Transverse colon (tissue), 4 donors: ENCODE data around the gene DNMT3L. TPM values are rescaled to one million over a fixed set of nuclear protein-coding genes. Genes with fewer than 3 reads are reported as not detected.
"Not testable (repeated sequence)": the region's sequence is repeated elsewhere in the genome, so short reads cannot be mapped to it uniquely, and the experiment has no call there.

Experiments
- DNase-seq: peaks from one replicate; pipeline ENCODE4 v3.0.0-alpha.2; 2019
- H3K27ac ChIP-seq, 4 donors: fragments of 200-600 bp; sonication (generic); 2 replicates each; pipeline ENCODE4 v1.5.1; 2016 to 2018; ENCODE audit warnings: inconsistent platforms in 4 of 4
- H3K27me3 ChIP-seq: fragments of 200-600 bp; sonication (generic); 2 replicates; pipeline ENCODE4 v1.5.1; 2017; ENCODE audit warnings: inconsistent platforms
- H3K36me3 ChIP-seq, 4 donors: fragments of 200-600 bp; sonication (generic); 2 replicates each; pipeline ENCODE4 v1.5.1; 2017 to 2019; ENCODE audit warnings: inconsistent platforms in 4 of 4
- H3K4me1 ChIP-seq, 4 donors: fragments of 200-600 bp; sonication (generic); 2 replicates each; pipeline ENCODE4 v1.5.1; 2017 to 2020; ENCODE audit warnings: inconsistent platforms in 4 of 4
- H3K4me3 ChIP-seq, 4 donors: fragments of 200-600 bp; sonication (generic); 1 replicate in 1 of 4; 2 replicates in 3 of 4; pipeline versions ENCODE4 v1.5.1 to v1.6.1; 2017 to 2019; ENCODE audit warnings: inconsistent platforms in 4 of 4
- H3K9me3 ChIP-seq, 2 donors: fragments of 200-600 bp; sonication (generic); 2 replicates each; pipeline ENCODE4 v1.5.1; 2017 to 2019; ENCODE audit warnings: inconsistent platforms in 2 of 2
- CTCF ChIP-seq, 5 experiments: fragments of 200-600 bp in 3 of 5; fragments of 450-650 bp in 2 of 5; sonication (generic) in 3 of 5; IDR thresholded peaks; 1 replicate in 2 of 5; 2 replicates in 3 of 5; pipeline ENCODE4 v1.5.1; 2016 to 2017; ENCODE audit warnings: antibody characterized with exemption in 5 of 5, inconsistent platforms in 3 of 5, mild to moderate bottlenecking in 2 of 5, moderate library complexity in 1 of 5
- EP300 ChIP-seq: sonication (generic); formaldehyde crosslinking; IDR thresholded peaks from one replicate; pipeline ENCODE4 v1.6.1; 2017; ENCODE audit warnings: antibody characterized with exemption, low read depth
- POLR2A ChIP-seq: fragments of 450-650 bp; IDR thresholded peaks from one replicate; pipeline ENCODE4 v1.6.1; 2016; ENCODE audit warnings: antibody characterized with exemption, mild to moderate bottlenecking, moderate library complexity
- POLR2AphosphoS5 ChIP-seq, 3 donors: sonication (generic); formaldehyde crosslinking; IDR thresholded peaks; one replicate each; pipeline ENCODE4 v1.6.1; 2016; ENCODE audit warnings: antibody characterized with exemption in 3 of 3
- WGBS, 2 donors: methylation state at CpG; one replicate each; pipeline ENCODE4 v1.1.5; 2018; ENCODE audit warnings: low coverage in 1 of 2; 5-methylcytosine and 5-hydroxymethylcytosine counted together
- in situ Hi-C, 4 donors: fragments of 200-750 bp; cut with MboI; loops; one replicate each; pipeline versions ENCODE4 v1.15.0 to v1.15.1; 2017; ENCODE audit warnings: low sequenced_read_pairs in 3 of 4, low pct_ligation_motif_present in 1 of 4, low pct_unique_long_range_greater_than_20kb in 1 of 4
- intact Hi-C: fragments of 100-400 bp; cut with DNase I; formaldehyde crosslinking; loops from one replicate; pipeline ENCODE4 v1.15.1; 2023; ENCODE audit warnings: low total_unique reads
- total RNA-seq, 4 donors: library from RNA; depleted of rRNA; stranded (reverse); fragments of >200 nt; gene quantifications; one replicate each; pipeline ENCODE4 v1.1.0, GENCODE V29; 2016

The DNMT3L gene
- total RNA-seq, 4 donors from 2014 or later = not detected

GRCh38 chr21:44302573-44303401 is 41.1 kb upstream of the DNMT3L start:
- DNase-seq = peak; percentile 87
- intact Hi-C loops, H3K9me3 ChIP-seq, in situ Hi-C loops, H3K36me3 ChIP-seq, H3K27me3 ChIP-seq: not testable (repeated sequence)
- H3K27ac ChIP-seq = peak overlapping the region; percentile 94 to 98 (median 98)
- WGBS, 2 donors = 61 to 67% methylated on average over 13 to 23 of the region's 23 CpGs
- TF ChIP-seq CTCF (IDR thresholded peaks at IDR 0.05) (peak in 2 of 5 experiments; percentile 11 to 25), POLR2A (peak; percentile 78), POLR2AphosphoS5 (IDR thresholded peaks at IDR 0.05) (peak in 2 of 3 donors; percentile 73 to 87)
- peaks cover 40 to 65% (median 52%) of the 10 kb centered on the region in 4 donors for H3K4me1 ChIP-seq
- H3K4me3 ChIP-seq = peak overlapping the region in 1 of 4 donors; percentile 92

- DNase-seq = peak; percentile 43
- in situ Hi-C loops = no loop called here
- TF ChIP-seq POLR2A (no peak), EP300 (no peak), POLR2AphosphoS5 (IDR thresholded peaks at IDR 0.05) (no peak), CTCF (IDR thresholded peaks at IDR 0.05) (peak in 4 of 5 experiments; percentile 1 to 63 (median 42))
- Histone ChIP-seq H3K27ac (peak overlapping the region; percentile 94 to 98 (median 98)), H3K4me3 (peak overlapping the region in 2 of 4 donors; percentile 92 to 99), H3K27me3 (no peaks in the 10 kb centered on the region), H3K36me3 (no peaks in the 10 kb centered on the region), H3K9me3 (no peaks in the 10 kb centered on the region), H3K4me1 (peaks cover 40 to 70% (median 57%) of the 10 kb centered on the region in 4 donors)
- 44% methylated on average over 9 of the region's 9 CpGs; no CpG with 5 or more reads in 1 of the 2 donors for WGBS, 2 donors
- intact Hi-C loops = no loop called here
These were observed 40.3 kb upstream of the DNMT3L start for GRCh38 chr21:44301961-44302406.

- intact Hi-C loops (no loop called here), in situ Hi-C loops (no loop called here)
- H3K27ac ChIP-seq = peak overlapping the region; percentile 94 to 98 (median 98)
- DNase-seq = no peak
- WGBS, 2 donors = 0 to 48% methylated on average over 2 to 13 of the region's 13 CpGs
- H3K4me1 ChIP-seq = peaks cover 40 to 70% (median 57%) of the 10 kb centered on the region in 4 donors
- peak overlapping the region in 3 of 4 donors; percentile 92 to 99 (median 92) for H3K4me3 ChIP-seq
- TF ChIP-seq POLR2AphosphoS5 (IDR thresholded peaks at IDR 0.05) (no peak), POLR2A (no peak), CTCF (IDR thresholded peaks at IDR 0.05) (no peak), EP300 (no peak)
- H3K36me3 ChIP-seq = no peaks in the 10 kb centered on the region
- H3K27me3 ChIP-seq = no peaks in the 10 kb centered on the region
- no peaks in the 10 kb centered on the region for H3K9me3 ChIP-seq
These were observed 39.4 kb upstream of the DNMT3L start for GRCh38 chr21:44301141-44301540.

- H3K36me3 ChIP-seq = no peaks in the 10 kb centered on the region
- H3K9me3 ChIP-seq = no peaks in the 10 kb centered on the region
- intact Hi-C loops = no loop called here
- TF ChIP-seq CTCF (IDR thresholded peaks at IDR 0.05) (peak in 1 of 5 experiments; percentile 13), POLR2AphosphoS5 (IDR thresholded peaks at IDR 0.05) (peak in 2 of 3 donors; percentile 77 to 81), POLR2A (peak; percentile 85), EP300 (no peak)
- WGBS, 2 donors = 1% methylated on average over 27 of the region's 67 CpGs; no CpG with 5 or more reads in 1 of the 2 donors
- H3K27ac ChIP-seq = peak overlapping the region; percentile 94 to 98 (median 98)
- H3K4me3 ChIP-seq = peak overlapping the region; percentile 88 to 99 (median 92)
- in situ Hi-C loops = no loop called here
- peak; percentile 87 for DNase-seq
- H3K27me3 ChIP-seq = no peaks in the 10 kb centered on the region
- peaks cover 40 to 68% (median 57%) of the 10 kb centered on the region in 4 donors for H3K4me1 ChIP-seq
These were observed 38.7 kb upstream of the DNMT3L start for GRCh38 chr21:44300262-44300959.
